Activated gamma-delta T cell treated with anti-CD3 and anti-CD28 coated beads, Interleukin-2, amount 50 U/mL, for 16 hours (primary cell): ENCODE results near the gene SCRN2.

Source experiments
- DNase-seq: peaks from one replicate; pipeline ENCODE4 v3.0.0-alpha.2; 2020; ENCODE audit warnings: low read depth

The SCRN2 gene

GRCh38 chr17:47872019-47872650 is 31.1 kb upstream of the SCRN2 start:
- DNase-seq, result no peak

GRCh38 chr17:47871048-47871447 is 30.0 kb upstream of the SCRN2 start:
- DNase-seq, result no peak

- no peak for DNase-seq
Observed at GRCh38 chr17:47870056-47870455, 29.0 kb upstream of the SCRN2 start.

DNA sequence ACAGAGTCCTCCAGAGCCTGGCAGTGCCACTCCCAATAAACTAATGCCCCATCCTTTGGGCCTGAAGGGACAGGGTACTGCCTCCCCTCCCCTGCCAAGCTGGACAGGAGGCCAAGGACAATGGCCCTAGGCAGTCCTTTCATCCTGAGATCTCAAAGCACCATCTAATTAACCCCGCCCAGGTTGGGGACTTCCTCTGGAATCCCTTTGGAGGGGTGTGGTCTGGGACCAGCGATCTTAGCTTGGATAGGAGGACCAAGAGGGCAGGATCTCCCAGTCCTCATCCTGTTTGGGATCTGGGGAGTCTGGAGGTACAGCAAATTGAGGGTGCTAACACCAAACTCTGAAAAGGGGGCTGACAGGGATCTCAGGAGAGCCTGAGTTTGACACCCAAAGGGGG is 28.0 kb upstream of the SCRN2 start:
- DNase-seq, result no peak

GRCh38 chr17:47867813-47868533 is 26.9 kb upstream of the SCRN2 start:
- DNase-seq, result no peak

DNA sequence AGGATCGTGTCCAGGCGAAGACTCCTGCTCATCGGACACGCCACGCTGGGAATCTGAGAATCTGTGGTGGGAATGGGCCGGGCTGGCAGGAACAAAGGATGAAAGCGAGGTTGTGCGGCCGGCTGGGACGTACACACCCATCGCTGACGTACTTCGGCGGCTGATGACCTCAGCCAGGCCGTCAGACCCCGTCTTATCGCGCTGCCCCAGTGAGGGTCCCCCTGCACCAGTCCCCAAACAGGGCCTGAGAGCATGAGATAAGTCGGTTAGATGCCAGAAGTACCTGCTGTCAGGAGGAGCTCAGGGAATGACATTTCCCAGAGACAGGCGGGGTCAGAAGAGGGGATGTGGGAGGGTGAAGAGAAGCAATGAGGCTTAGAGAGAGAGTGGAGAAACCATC is 25.9 kb upstream of the SCRN2 start:
- no peak for DNase-seq

GRCh38 chr17:47864791-47865216 is 23.7 kb upstream of the SCRN2 start:
- DNase-seq, result no peak

DNA sequence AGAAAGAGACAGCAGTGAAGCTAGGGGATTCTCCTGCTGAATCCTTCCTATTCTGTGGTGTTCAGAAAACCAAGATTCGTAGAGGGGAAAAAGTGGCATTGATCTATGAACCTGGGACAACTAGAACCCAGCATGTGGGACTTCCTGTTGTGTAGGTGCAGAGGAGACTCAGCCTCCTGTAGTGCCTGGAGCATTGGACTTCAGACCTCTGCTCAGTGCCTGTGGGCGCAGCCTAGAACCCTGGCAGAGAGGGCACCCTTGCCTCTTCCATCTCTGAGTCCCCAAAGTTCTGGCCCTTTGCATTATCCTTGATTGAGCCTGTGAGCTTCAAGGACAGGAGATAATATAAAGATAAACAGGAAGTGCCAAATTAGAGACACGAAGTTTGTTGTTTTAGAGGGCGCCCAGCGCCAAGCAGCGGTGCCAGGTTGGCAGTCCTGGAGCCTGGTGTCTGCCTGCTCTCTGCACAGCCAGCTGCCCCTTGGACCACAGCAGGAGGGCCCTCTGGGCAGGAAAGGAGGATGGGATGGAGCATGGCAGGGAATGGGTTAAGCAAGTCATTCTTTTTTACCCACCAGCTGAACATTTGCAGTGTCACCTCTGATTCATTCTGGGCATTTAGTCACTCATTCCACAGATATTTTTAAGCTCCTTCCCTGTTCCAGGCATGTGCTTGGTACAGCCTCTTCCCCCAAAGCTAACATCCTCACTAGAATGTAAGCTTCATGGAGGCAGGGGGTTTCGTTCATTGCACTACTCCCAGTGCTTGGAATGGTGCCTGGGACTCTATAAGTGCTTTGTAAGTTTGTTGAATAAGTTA is 21.8 kb upstream of the SCRN2 start:
- no peak for DNase-seq

GRCh38 chr17:47860386-47860785 is 19.3 kb upstream of the SCRN2 start:
- no peak for DNase-seq

DNA sequence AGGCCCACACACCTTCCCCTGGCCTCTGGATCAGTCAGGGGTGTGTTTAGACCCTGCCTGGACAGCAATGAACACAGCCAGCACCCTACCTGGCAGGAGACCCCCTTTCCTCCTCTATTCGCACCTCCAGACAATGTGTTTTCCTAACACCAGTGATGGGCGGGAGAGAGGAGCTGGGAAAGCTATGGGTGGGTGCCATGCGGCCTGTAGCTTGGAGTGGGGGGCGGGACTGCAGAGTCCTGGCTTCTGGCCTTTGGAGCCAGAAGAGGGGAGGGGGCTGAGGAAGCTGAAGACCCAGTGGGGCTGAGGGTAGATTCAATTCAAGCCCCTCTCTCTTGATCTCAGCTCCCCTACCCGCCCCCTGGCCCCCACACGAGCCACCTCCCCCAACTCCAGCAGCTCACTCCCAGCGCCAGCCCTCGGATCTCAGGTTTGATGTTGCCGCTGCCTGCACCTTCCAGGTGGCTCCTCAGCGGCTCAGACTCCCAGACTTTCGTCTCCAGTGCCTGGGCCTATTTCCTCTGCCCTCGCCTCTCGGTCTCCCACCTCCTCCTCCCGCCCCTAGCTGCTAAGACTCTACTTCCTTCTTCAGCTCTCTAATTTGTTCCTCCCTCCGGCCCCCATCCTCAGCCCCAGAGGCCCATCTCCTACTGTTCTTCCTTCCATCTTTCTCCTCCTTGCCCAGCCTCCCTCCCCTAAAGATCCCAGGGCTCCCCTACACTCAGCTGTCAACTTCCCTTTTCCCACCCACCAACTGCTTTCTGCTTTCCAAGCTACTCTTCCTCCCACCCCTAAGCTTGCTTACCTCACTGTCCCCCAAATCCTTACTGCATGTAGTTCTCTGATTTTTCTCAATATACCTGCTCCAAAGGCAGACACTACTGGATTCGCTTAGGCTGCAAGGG is 16.7 kb upstream of the SCRN2 start:
- DNase-seq, result no peak

DNA sequence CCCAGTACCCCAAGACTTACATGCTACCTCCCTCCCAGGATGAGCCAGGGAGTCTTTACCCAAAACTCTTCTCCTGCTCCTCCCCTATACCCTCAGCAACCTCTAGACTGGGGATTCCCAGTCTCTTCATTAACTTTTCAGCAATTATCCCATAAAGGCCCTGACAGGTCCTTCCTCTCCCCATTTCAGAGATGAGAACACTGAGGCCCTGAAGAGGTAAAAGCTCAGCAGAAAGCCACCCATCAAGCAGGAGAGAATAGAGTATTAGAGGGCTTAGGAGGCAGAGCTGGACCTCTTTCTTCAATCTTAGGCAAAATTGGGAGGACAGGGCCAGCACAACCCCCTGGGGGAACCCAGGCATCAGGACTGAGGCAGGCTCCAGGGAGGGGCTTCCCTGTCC is 15.8 kb upstream of the SCRN2 start:
- DNase-seq, result no peak

- no peak for DNase-seq
Observed at GRCh38 chr17:47855737-47856136, 14.7 kb upstream of the SCRN2 start.

DNA sequence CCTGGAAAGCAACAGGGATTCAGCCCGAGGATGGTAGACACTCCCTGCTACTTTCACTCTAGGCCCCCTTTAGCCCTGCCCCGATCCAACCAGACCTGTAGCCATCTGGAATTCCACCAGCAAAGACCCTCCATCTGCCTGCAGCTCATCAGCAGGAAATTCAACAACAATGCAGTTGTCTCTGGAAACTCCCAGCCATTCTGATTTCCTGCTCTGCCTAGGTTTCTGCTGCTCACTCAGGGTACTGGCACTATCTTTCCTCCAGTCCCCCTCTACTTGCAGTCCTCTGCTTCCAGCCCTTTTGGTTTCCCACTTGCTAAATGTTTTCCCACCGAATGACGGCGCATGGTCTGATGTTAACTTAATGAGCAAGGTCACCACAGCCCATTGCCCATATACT is 12.5 kb upstream of the SCRN2 start:
- DNase-seq, result no peak

DNA sequence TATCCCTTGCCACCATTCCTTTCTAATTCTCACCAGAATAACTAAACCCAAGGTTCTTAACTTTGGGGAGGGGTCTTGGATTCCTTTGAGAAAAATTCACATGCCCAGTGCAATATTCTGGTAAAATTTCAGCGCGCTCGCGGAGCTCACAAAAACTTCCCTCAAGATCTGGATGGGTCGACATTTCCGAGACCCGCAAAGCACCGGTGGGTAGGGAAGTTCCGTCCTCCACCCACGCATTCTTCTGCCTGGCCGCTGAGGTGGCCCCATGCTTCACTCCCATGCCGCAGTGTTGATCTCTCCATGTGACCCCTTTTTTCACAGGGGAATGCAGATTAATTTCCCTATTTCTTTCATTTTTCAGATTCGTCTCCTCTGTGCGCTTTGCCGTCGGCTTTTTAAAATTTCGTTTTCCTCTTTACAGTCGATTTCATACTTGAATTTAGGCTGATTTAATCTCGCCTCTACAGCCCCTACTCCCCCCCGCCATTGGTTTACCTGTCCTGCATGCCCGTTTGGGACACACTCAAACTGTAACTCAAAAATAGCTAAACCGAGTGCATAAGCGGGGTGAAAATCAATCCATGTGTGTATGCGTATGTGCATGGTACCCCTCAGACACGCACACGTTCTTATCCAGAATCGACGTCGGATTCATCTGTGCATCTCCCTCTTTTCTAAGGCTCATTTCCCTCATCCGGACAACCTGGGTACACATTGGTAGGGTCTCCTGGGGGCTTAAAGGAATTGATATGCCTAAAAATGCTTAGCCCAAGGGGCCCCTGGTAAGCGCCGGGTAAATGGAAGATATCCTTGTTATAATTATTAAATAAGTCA is 11.3 kb upstream of the SCRN2 start:
- no peak for DNase-seq

DNA sequence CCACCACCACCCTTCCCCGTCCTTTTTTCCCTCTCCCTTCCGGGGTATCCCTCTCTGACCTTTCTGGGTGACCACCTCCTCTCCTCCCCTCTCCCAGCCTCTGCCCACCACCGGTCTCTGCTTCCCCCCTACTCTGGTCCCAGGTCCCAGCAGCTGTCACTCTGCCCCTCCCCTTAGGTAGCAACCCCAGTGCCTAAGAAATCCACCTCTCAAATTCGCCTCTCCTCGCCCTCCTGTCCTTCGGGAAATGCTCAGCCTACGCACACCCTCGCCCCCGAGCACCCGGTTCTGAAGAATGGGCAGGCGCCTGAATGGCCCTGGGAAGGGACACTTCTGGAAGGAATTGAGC is 10.7 kb upstream of the SCRN2 start:
- DNase-seq, result no peak

DNA sequence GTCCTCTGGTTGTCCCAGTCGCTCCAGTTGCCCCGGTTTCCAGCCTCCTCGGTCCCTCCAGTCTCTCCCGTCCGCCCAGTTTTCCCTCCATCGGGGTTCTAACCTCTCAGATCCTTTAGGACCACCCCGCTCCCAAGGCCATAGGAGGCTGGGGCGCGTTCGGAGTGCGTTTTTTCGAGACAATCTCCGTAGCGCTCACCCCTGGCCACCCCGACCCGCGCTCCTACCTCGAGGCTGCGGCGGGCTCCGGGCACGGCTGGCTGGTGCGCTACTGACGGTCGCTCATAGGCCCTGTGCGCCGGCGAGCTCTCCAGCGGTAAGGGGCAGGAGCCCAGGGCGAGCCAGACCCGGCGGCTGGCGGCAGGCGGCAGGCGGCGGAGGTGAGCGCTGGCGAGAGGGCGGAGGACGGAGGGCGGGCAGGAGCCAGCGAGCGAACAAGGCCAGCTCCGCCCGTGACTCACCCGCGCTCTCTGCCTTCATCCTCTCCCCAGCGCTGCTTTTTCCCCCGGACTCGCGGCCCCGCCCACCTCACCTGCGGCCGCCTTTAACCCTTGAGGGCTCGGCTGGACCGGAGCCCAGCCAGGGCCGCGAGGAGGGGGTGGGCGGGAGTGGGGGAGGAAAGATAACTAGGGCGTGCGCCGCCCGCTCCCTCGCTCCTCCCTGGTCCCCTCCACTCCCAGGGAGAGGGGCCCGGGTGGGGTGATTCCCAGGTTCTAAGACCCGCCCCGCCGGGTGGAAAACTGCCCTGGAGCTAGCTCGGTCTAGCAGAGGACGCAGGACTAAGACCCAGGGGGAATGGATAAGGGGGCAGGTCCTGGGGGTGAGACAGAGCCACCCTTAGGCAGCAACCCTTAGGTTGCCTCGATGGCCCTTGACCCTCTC is 9.9 kb upstream of the SCRN2 start, which contains the start of gene SP6:
SP6 (minus strand) TSS at position 472 of the 882 bp plus-strand sequence. CDS start 2,734 bp downstream, outside the sequence.
- DNase-seq, result peak; percentile 56

- no peak for DNase-seq
Observed at GRCh38 chr17:47850373-47850691, 9.3 kb upstream of the SCRN2 start.

GRCh38 chr17:47848198-47848513 is 7.1 kb upstream of the SCRN2 start:
- DNase-seq, result no peak

DNA sequence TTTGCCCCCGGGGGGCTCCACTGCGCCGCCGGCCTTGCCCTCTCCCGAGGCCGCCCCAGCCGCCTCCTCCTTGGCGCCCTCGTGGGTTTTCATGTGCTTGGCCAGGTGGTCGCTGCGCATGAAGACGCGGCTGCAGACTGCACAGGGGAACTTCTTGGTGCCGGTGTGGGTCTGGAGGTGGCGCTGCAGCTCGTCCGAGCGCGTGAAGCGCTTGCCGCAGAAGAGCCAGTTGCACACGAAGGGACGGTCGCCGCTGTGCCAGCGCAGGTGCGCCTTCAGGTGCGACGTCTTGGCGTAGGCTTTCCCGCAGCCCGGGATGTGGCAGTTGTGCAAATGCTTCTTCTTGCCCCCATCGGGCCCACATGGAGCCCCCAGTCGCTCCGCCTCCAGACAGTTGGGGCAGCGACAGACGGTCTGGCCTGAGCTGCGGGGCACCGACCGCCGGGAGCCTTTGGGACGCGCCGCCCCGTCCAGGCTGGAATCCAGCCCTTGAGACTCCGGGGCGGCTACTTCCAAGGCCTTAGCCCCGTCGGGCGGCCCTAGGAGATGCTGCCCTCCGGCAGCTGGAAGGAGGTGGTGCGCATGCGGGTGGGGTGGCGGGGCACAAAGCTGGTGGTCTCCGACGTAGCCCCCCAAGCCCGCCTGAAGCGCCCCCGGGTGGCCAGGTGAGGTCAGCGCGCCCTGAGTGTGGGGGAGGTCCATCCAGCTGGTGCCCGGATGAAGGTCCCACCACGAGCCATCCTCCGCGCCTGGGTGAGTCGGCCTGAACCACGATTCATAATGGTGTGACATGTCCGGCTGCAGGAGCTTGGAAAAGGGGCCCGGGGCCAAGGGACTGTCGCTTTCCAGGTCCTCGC is 6.5 kb upstream of the SCRN2 start:
- no peak for DNase-seq
